PC-3 (cell line): ENCODE results near the gene SOBP.

ENCODE experiments used
- CTCF ChIP-seq: fragments of 300-600 bp; sonication (generic); conservative IDR thresholded peaks from 2 replicates; pipeline ENCODE4 v1.5.1; 2017; ENCODE audit warnings: antibody characterized with exemption, low read depth, mild to moderate bottlenecking, low read length
- EZH2 ChIP-seq: fragments of 300-600 bp; sonication (generic); IDR thresholded peaks from one replicate; pipeline ENCODE4 v1.6.1; 2017; ENCODE audit warnings: antibody characterized with exemption, mild to moderate bottlenecking, low read length; ENCODE audit not compliant: unreplicated experiment
- EZH2phosphoT487 ChIP-seq: fragments of 300-600 bp; sonication (generic); IDR thresholded peaks from 2 replicates; pipeline ENCODE4 v1.6.1; 2018; ENCODE audit warnings: mild to moderate bottlenecking, antibody characterized with exemption, low read length, borderline replicate concordance

DNA sequence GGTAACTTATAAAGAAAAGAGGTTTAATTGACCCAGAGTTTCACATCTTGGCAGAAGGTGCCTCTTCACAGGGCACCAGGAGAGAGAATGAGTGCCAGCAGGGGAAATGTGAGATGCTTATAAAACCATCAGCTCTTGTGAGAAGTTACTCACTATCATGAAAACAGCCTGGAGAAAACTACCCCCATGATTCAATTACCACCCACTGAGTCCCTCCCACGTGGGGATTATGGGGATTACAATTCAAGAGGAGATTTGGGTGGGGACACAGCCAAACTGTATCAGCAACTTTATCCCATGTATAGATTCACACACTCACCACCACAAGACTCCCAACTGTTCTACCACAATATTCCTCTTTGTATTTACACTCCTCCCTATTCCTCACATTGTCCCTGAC is 41.1 kb upstream of the SOBP start:
- TF ChIP-seq CTCF (no peak), EZH2phosphoT487 (no peak), EZH2 (no peak)
